BE2C (cell line): ENCODE measurements around the gene HAUS5.

ENCODE experiments used
- DNase-seq: peaks from one replicate; pipeline ENCODE4 v3.0.0-alpha.2; 2020
- H3K27me3 ChIP-seq: fragments of 250-450 bp; sonication (Bioruptor Pico); 2 replicates; pipeline ENCODE4 v1.5.1; 2020; ENCODE audit warnings: mild to moderate bottlenecking
- H3K36me3 ChIP-seq: fragments of 250-450 bp; sonication (Bioruptor Pico); 2 replicates; pipeline ENCODE4 v1.5.1; 2020; ENCODE audit warnings: mild to moderate bottlenecking
- H3K4me1 ChIP-seq: fragments of 250-450 bp; sonication (Bioruptor Pico); 2 replicates; pipeline ENCODE4 v1.5.1; 2020
- H3K4me3 ChIP-seq: 2 replicates; pipeline ENCODE4 v1.5.1; 2011; ENCODE audit warnings: low read depth, low read length
- H3K9me3 ChIP-seq: fragments of 250-450 bp; sonication (Bioruptor Pico); 2 replicates; pipeline ENCODE4 v1.5.1; 2020
- CTCF ChIP-seq: IDR thresholded peaks from 2 replicates; pipeline ENCODE4 v1.5.1; 2012; ENCODE audit warnings: mild to moderate bottlenecking, low read depth, low read length

The HAUS5 gene

GRCh38 chr19:35569281-35569781 lies 43.2 kb upstream of the HAUS5 start:
- H3K27me3 ChIP-seq: peaks cover 15% of the 10 kb centered on the region; the same call in 1 of the 2 replicates
- TF ChIP-seq CTCF: no peak
- H3K36me3 ChIP-seq: no peaks in the 10 kb centered on the region
- H3K4me3 ChIP-seq: no peak overlapping the region
- DNase-seq: no peak
- no peaks in the 10 kb centered on the region for H3K9me3 ChIP-seq
- H3K4me1 ChIP-seq: no peaks in the 10 kb centered on the region

GRCh38 chr19:35571406-35571965 lies 41.0 kb upstream of the HAUS5 start:
- DNase-seq: no peak
- no peak for TF ChIP-seq CTCF
- no peak overlapping the region for H3K4me3 ChIP-seq
- no peaks in the 10 kb centered on the region for H3K4me1 ChIP-seq
- H3K9me3 ChIP-seq: no peaks in the 10 kb centered on the region; the same call in 1 of the 2 replicates
- H3K36me3 ChIP-seq: no peaks in the 10 kb centered on the region
- H3K27me3 ChIP-seq: peaks cover 12% of the 10 kb centered on the region; the same call in 1 of the 2 replicates

- H3K36me3 ChIP-seq: no peaks in the 10 kb centered on the region
- no peaks in the 10 kb centered on the region; the same call in none of the 2 replicates for H3K9me3 ChIP-seq
- H3K4me1 ChIP-seq: no peaks in the 10 kb centered on the region
- no peak for TF ChIP-seq CTCF
- peaks cover 4% of the 10 kb centered on the region; the same call in 1 of the 2 replicates for H3K27me3 ChIP-seq
- no peak for DNase-seq
- H3K4me3 ChIP-seq: no peak overlapping the region
Observed at GRCh38 chr19:35577918-35578317, 34.6 kb upstream of the HAUS5 start.

GRCh38 chr19:35578707-35579106 lies 33.8 kb upstream of the HAUS5 start:
- no peaks in the 10 kb centered on the region; the same call in none of the 2 replicates for H3K9me3 ChIP-seq
- H3K4me3 ChIP-seq: no peak overlapping the region
- no peaks in the 10 kb centered on the region for H3K36me3 ChIP-seq
- H3K27me3 ChIP-seq: peaks cover 4% of the 10 kb centered on the region; the same call in 1 of the 2 replicates
- TF ChIP-seq CTCF: no peak
- H3K4me1 ChIP-seq: no peaks in the 10 kb centered on the region
- no peak for DNase-seq

GRCh38 chr19:35582760-35583159 lies 29.8 kb upstream of the HAUS5 start:
- no peak for TF ChIP-seq CTCF
- Histone ChIP-seq H3K4me3 (no peak overlapping the region), H3K36me3 (no peaks in the 10 kb centered on the region), H3K9me3 (no peaks in the 10 kb centered on the region; the same call in 1 of the 2 replicates), H3K27me3 (peaks cover 7% of the 10 kb centered on the region; the same call in 1 of the 2 replicates), H3K4me1 (no peaks in the 10 kb centered on the region)
- DNase-seq: no peak

- peak; percentile 95 for DNase-seq
- Histone ChIP-seq H3K4me1 (no peaks in the 10 kb centered on the region), H3K27me3 (0 out of 2 replicates have a peak, but pooled peaks cover 3% of the 10 kb centered on the region), H3K36me3 (no peaks in the 10 kb centered on the region), H3K4me3 (peak within 1 kb of the TSS; percentile 23; the same call in 1 of the 2 replicates), H3K9me3 (no peaks in the 10 kb centered on the region)
- no peak for TF ChIP-seq CTCF
Observed at GRCh38 chr19:35585848-35586247, 26.7 kb upstream of the HAUS5 start, which contains the start of gene PMIS2. TSS of gene PMIS2 (plus strand) at chr19:35586173. CDS start at chr19:35586260, 87 bp downstream.
